Esophagus squamous epithelium (tissue), 5 donors: ENCODE results near the gene SPN. TPM values are rescaled to one million over a fixed set of nuclear protein-coding genes. Genes with fewer than 3 reads are reported as not detected.

Experiments used
- DNase-seq: peaks from one replicate; lab custom pipeline; 2025; lab: John Stamatoyannopoulos, UW
- H3K27ac ChIP-seq, 4 donors: fragments of 200-600 bp; sonication (generic); one replicate each; pipeline ENCODE4 v1.5.1; 2016 to 2019; ENCODE audit warnings: mild to moderate bottlenecking in 1 of 4
- H3K27me3 ChIP-seq, 4 donors: fragments of 200-600 bp; sonication (generic); 1 replicate in 3 of 4; 2 replicates in 1 of 4; pipeline versions ENCODE4 v1.5.1 to v1.6.0; 2017 to 2021; ENCODE audit warnings: antibody characterized with exemption in 1 of 4
- H3K36me3 ChIP-seq, 3 donors: fragments of 200-600 bp; sonication (generic); one replicate each; pipeline ENCODE4 v1.5.1; 2016 to 2019
- H3K4me1 ChIP-seq, 3 donors: fragments of 200-600 bp; sonication (generic); one replicate each; pipeline ENCODE4 v1.5.1; 2017 to 2019
- H3K4me3 ChIP-seq, 4 donors: fragments of 200-600 bp; sonication (generic); 1 replicate in 3 of 4; 2 replicates in 1 of 4; pipeline ENCODE4 v1.5.1; 2016 to 2019; ENCODE audit warnings: mild to moderate bottlenecking in 2 of 4, moderate library complexity in 1 of 4
- H3K9me3 ChIP-seq, 3 donors: fragments of 200-600 bp; sonication (generic); one replicate each; pipeline ENCODE4 v1.5.1; 2016 to 2019
- POLR2A ChIP-seq, 4 donors: fragments of 450-650 bp; IDR thresholded peaks; one replicate each; pipeline ENCODE4 v1.6.1; 2017; ENCODE audit warnings: antibody characterized with exemption in 4 of 4, mild to moderate bottlenecking in 4 of 4, moderate library complexity in 3 of 4
- WGBS, 2 donors: methylation state at CpG; one replicate each; pipeline ENCODE4 v1.1.5; 2018; 5-methylcytosine and 5-hydroxymethylcytosine counted together
- intact Hi-C: fragments of 100-400 bp; cut with DNase I; formaldehyde crosslinking; loops from one replicate; pipeline ENCODE4 v1.15.0; 2022
- total RNA-seq, 4 donors: library from RNA; depleted of rRNA; stranded (reverse); fragments of >200 nt; gene quantifications; one replicate each; pipeline ENCODE4 v1.1.0, GENCODE V29; 2016
- TF ChIP-seq, protein P1 (sequence below), 6 experiments: fragments of 450-650 bp in 4 of 6; fragments of 200-600 bp in 2 of 6; sonication (generic) in 2 of 6; IDR thresholded peaks; one replicate each; pipeline ENCODE4 v1.5.1; 2016 to 2019; ENCODE audit warnings: antibody characterized with exemption in 6 of 6, mild to moderate bottlenecking in 4 of 6, moderate library complexity in 4 of 6
- donor health status: DM: yes; HTN: yes; CAD: no.

The SPN gene
- total RNA-seq, 4 donors from 2014 or later, result 1.3 to 4.2 (median 2.8) TPM

DNA sequence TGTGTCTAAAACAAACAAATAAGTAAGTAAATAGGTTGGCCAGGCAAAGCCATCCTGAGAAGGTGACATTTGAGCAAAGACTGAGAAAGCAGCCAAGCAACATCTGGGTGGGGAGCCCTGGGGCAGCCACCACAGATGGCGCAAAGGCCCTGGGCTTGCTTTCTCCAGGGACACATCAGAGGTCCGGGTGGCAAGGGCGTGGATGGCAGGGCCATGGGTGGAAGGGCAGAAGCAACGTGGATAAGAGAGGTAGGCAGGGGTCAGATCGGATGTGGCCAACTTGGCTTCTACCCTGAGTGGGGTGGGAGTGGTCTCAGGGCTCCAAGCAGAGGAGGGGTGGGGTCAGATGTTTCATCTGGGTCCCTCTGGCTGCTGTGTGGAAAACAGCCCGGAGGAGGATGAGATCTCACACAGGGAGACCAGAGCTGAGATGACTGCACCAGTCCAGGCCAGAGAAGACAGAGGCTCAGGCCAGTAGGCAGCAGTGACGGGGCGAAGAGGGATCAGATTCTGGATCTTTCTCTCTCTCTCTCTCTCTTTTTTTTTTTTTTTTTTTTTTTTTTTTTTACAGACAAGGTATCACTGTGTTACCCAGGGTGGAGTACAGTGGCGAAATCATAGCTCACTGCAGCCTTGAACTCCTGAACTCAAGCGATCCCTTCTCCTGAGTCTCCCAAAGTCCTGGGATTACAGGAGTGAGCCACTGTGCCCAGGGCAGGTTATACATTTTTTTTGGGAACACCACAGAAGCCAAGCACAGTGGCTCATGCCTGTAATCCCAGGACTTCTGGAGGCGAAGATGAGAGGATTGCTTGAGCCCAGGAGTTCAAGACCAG, 6.1 kb upstream of the SPN start:
- H3K36me3 ChIP-seq, result no peaks in the 10 kb centered on the region
- TF ChIP-seq, protein P1, sequence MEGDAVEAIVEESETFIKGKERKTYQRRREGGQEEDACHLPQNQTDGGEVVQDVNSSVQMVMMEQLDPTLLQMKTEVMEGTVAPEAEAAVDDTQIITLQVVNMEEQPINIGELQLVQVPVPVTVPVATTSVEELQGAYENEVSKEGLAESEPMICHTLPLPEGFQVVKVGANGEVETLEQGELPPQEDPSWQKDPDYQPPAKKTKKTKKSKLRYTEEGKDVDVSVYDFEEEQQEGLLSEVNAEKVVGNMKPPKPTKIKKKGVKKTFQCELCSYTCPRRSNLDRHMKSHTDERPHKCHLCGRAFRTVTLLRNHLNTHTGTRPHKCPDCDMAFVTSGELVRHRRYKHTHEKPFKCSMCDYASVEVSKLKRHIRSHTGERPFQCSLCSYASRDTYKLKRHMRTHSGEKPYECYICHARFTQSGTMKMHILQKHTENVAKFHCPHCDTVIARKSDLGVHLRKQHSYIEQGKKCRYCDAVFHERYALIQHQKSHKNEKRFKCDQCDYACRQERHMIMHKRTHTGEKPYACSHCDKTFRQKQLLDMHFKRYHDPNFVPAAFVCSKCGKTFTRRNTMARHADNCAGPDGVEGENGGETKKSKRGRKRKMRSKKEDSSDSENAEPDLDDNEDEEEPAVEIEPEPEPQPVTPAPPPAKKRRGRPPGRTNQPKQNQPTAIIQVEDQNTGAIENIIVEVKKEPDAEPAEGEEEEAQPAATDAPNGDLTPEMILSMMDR (IDR thresholded peaks at IDR 0.05), result no peak
- no peak for TF ChIP-seq POLR2A (IDR thresholded peaks at IDR 0.05)
- H3K27me3 ChIP-seq, result no peaks in the 10 kb centered on the region
- no peaks in the 10 kb centered on the region for H3K4me1 ChIP-seq
- 76 to 78% methylated on average over 8 to 10 of the region's 11 CpGs for WGBS, 2 donors
- no peak for DNase-seq
- no peak overlapping the region for H3K27ac ChIP-seq
- intact Hi-C loops, result no loop called here
- H3K4me3 ChIP-seq, result no peak overlapping the region
- H3K9me3 ChIP-seq, result no peaks in the 10 kb centered on the region

- intact Hi-C loops, result no loop called here
- no peaks in the 10 kb centered on the region for H3K27me3 ChIP-seq
- no peaks in the 10 kb centered on the region for H3K4me1 ChIP-seq
- WGBS, 2 donors, result 67 to 70% methylated on average over 6 of the region's 6 CpGs
- no peak overlapping the region for H3K27ac ChIP-seq
- H3K36me3 ChIP-seq, result no peaks in the 10 kb centered on the region
- TF ChIP-seq, protein P1 (IDR thresholded peaks at IDR 0.05), result no peak
- TF ChIP-seq POLR2A (IDR thresholded peaks at IDR 0.05), result no peak
- H3K4me3 ChIP-seq, result no peak overlapping the region
- no peaks in the 10 kb centered on the region for H3K9me3 ChIP-seq
- DNase-seq, result no peak
These were observed 4.3 kb upstream of the SPN start for GRCh38 chr16:29658705-29659104.

- Histone ChIP-seq H3K4me3 (peak overlapping the region in 2 of 4 donors; percentile 38 to 53), H3K27ac (peak overlapping the region in 2 of 4 donors; percentile 7), H3K9me3 (no peaks in the 10 kb centered on the region), H3K27me3 (peaks cover 0 to 4% (median 0%) of the 10 kb centered on the region in 4 donors), H3K4me1 (peaks cover 0 to 14% (median 0%) of the 10 kb centered on the region in 3 donors), H3K36me3 (no peaks in the 10 kb centered on the region)
- no peak for TF ChIP-seq POLR2A (IDR thresholded peaks at IDR 0.05)
- TF ChIP-seq, protein P1 (IDR thresholded peaks at IDR 0.05), result no peak
- intact Hi-C loops, result no loop called here
- 65 to 67% methylated on average over 17 of the region's 17 CpGs for WGBS, 2 donors
- DNase-seq, result no peak
These were observed 883 bp upstream of the SPN start for GRCh38 chr16:29662000-29662728.

DNA sequence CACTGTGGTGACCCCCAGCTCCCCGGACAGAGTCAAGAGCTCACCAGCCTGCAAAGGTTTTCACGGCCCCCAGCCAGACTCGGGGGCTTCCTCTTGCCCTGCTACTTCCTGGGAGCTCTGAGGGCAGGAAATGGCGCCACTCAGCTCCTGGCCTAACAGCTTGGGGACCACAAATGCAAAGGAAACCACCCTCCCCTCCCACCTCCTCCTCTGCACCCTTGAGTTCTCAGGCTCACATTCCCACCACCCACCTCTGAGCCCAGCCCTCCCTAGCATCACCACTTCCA, 375 bp upstream of the SPN start:
- 24 to 68% methylated on average over 3 to 4 of the region's 4 CpGs for WGBS, 2 donors
- Histone ChIP-seq H3K27me3 (peaks cover 0 to 4% (median 0%) of the 10 kb centered on the region in 4 donors), H3K36me3 (no peaks in the 10 kb centered on the region), H3K27ac (peak overlapping the region in 3 of 4 donors; percentile 7 to 63 (median 49)), H3K4me3 (peak overlapping the region in 3 of 4 donors; percentile 34 to 53 (median 38)), H3K4me1 (peaks cover 0 to 14% (median 0%) of the 10 kb centered on the region in 3 donors), H3K9me3 (no peaks in the 10 kb centered on the region)
- intact Hi-C loops, result no loop called here
- TF ChIP-seq, protein P1 (IDR thresholded peaks at IDR 0.05), result no peak
- no peak for TF ChIP-seq POLR2A (IDR thresholded peaks at IDR 0.05)
- DNase-seq, result no peak

DNA sequence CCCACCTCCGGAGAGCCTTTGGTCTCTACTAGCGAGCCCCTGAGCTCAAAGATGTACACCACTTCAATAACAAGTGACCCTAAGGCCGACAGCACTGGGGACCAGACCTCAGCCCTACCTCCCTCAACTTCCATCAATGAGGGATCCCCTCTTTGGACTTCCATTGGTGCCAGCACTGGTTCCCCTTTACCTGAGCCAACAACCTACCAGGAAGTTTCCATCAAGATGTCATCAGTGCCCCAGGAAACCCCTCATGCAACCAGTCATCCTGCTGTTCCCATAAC, 702 bp downstream of the SPN start:
- H3K27ac ChIP-seq, result peak overlapping the region in 3 of 4 donors; percentile 19 to 63 (median 42)

More for the DNA sequence above, 702 bp downstream of the SPN start:
- peak overlapping the region in 3 of 4 donors; percentile 34 to 53 (median 38) for H3K4me3 ChIP-seq
- no peaks in the 10 kb centered on the region for H3K9me3 ChIP-seq
- peaks cover 0 to 4% (median 0%) of the 10 kb centered on the region in 4 donors for H3K27me3 ChIP-seq
- TF ChIP-seq POLR2A (IDR thresholded peaks at IDR 0.05), result no peak
- TF ChIP-seq, protein P1 (IDR thresholded peaks at IDR 0.05), result no peak
- H3K4me1 ChIP-seq, result peaks cover 0 to 14% (median 0%) of the 10 kb centered on the region in 3 donors
- no peaks in the 10 kb centered on the region for H3K36me3 ChIP-seq
- no peak for DNase-seq
- 93% methylated on average over 3 of the region's 3 CpGs; no CpG with 5 or more reads in 1 of the 2 donors for WGBS, 2 donors
- intact Hi-C loops, result no loop called here
